Stimulated activated CD4-positive, alpha-beta T cell treated with anti-CD3 and anti-CD28 coated beads, Interleukin-15, amount 100 ng/mL, for 24 hours (primary cell): Measurements from ENCODE around the gene NIPAL3.
"Not testable (repeated sequence)": the region's sequence is repeated elsewhere in the genome, so short reads cannot be mapped to it uniquely, and the experiment has no call there.

Source experiments
- DNase-seq: peaks from one replicate; pipeline ENCODE4 v3.0.0-alpha.2; 2020

Gene NIPAL3

DNA sequence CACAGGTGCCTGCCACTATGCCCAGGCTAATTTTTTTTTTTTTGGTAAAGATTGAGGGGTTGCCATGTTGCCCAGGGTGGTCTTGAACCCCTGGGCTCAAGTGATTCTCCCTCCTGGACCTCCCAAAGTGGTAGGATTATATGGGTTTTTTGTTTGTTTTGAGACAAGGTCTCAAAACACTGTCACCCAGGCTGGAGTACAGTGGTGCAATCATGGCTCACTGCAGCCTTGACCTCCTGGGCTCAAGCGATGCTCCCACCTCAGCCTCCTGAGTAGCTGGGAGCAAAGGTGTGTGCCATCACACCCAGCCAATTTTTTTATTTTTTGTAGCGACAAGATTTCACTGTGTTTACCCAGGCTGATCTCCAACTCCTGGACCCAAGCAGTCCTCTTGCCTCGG is 78.2 kb downstream of the NIPAL3 start:
- no peak for DNase-seq

DNA sequence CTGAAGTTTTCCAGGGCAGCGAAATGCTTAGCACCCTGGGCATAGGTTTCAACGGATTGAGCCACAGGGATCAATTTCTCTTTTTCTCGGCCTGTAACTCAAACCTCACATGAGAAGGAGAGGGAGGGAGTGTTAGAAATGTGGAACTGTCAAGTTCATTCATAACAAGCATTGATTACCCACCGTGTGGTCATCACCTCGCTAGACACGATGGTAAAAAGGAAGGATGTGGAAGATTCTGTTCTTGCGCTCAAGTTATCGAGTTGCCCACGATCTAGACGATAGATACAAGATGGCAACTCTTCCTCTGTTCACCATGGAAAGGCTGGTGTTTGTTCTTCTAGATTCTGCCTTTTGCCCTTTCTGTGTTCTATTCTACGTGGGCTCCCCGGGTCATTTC is 83.0 kb downstream of the NIPAL3 start:
- DNase-seq = no peak

DNA sequence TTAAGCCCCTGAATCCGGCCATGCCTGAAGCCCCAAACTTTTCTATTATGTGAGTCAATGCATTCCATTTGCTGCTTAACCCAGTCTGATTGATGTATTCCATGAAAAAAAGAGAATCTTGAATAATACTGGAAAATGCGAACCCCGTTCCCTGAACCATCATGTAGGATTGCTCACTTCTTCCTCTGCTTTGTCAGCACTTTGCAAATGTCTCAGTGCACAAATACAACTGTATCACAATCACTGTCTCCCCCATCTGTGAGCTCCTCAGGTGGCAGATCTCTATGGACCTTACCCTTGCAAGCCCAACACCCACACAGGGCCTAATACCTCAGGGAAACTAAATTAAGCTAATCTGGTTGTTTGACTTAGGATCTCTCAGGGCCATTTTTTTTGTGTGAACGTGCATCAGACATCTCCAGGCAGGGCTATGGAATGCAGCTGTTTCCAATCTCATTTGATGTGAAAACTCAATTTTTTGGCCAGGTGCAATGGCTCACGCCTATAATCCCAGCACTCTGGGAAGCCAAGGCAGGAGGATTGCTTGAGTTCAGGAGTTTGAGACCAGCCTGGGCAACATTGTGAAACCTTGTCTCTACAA is 84.9 kb downstream of the NIPAL3 start:
- no peak for DNase-seq

DNA sequence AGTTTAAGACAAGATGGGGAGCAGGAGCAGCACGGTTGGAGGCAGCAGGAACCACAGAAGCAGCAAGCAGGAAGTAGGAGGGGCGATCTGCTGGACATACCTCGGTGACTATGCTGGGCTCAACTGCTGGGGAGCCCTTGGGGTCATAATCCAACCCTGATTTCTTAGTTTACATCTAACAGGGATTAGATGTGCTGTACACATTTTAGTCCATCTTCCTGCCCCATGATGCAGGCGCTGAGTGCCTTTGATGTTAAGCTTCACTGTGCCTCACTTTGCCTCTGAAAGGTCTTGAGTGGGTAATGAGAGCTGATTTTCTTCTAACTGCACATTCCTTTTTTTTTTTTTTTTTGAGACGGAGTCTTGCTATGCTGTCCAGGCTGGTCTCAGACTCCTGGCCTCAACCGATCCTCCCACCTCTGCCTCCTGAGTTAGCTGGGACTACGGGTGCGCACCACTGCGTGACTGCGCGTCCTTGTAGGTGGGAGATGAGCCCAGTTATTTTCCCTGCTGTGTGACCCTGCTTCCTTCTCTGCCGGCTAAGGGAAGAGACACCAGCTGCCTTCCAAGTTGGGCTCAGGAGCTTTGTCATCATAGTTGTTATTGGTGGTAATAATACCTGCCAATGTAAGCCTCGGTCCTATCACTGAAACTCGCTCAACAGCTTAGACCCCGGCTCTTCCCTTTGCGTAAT is 85.9 kb downstream of the NIPAL3 start:
- DNase-seq = peak; percentile 61

DNA sequence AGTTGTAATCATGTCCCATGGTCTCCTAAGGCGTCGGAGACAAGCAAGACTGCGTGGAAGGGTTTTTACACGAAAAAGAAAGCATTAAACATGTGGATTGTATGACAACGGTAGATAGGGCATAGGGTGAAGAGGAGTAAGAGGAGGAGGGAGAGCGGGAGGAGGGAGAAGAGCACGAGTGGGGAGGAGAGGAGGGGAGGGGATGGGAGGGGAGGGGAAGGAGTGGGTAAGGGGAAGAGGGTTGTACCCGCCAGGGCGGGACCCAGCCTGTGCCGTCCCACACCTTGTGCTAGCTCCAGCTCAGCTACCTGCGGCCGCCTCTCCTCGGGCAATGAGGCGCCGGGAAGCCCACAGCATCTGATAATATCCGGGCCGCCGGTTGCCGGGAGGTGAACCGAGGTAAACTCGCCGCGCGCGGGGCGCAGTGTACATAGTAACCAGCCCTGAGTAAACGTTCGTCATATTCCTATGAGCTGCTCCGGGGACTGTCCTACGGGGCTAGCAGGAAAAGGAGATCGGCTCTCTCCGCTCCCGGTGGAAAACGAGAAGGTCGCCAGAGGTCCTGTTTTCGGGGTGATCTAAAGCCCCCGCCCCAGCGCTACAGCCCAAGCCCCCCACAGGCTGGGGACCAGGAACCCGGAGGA is 86.6 kb downstream of the NIPAL3 start:
- peak; percentile 83 for DNase-seq

DNA sequence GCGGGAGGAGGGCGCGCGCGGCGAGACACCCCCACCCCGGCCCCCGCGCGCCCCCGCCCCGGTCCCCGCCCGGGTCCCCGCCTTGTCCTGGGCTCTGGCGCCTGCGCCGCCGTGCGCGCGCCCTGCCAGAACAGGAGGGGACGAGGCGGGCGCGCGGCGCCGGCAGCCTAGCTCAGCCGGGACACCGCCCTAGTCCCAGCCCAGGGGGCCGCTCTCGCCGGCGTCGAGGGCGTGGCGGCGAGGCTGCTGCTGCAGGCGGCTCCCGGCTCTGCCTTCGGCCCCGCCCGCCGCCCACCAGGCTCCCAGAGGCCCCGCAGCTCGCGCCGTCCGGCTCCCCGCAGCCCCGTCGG is 87.1 kb downstream of the NIPAL3 start, which contains the start of gene RCAN3:
TSS of gene RCAN3 (plus strand) at position 128 of the 350 bp plus-strand sequence. CDS start 11,537 bp downstream, outside the sequence.
- peak; percentile 93 for DNase-seq

DNA sequence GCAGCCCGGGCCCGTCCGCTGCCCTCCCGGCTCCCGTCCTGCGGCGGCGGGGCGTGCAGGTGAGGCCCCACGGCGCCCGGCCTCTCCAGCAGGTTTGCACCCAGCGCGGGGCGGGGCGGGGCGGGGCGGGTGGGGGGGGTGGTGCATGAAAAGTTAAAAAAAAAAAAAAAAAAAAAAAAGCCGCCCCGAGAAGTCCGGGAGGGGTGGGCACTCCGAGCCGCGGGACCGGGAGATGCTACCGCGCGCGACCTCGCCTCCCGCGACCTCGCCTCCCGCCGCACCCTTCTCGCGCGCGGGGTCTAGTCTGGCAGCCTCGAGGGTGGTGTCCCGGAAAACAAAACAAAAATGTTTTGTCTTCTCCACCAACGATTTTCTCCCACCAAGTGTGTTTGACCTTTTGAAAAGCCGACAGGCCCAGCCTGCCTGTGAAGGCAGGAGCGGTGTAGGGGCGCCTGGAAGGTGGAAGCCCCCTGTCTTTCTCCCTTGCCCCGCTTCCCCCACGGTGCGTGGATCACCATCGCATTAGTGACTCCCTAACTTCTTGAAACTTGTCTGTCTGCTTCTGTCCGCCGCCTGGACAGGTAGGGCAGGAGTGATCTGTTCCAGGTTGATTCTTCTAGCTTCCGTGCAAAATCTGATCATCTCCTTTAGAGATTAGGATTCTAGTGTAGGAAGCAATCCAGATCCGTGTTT is 87.6 kb downstream of the NIPAL3 start:
- peak; percentile 38 for DNase-seq

DNA sequence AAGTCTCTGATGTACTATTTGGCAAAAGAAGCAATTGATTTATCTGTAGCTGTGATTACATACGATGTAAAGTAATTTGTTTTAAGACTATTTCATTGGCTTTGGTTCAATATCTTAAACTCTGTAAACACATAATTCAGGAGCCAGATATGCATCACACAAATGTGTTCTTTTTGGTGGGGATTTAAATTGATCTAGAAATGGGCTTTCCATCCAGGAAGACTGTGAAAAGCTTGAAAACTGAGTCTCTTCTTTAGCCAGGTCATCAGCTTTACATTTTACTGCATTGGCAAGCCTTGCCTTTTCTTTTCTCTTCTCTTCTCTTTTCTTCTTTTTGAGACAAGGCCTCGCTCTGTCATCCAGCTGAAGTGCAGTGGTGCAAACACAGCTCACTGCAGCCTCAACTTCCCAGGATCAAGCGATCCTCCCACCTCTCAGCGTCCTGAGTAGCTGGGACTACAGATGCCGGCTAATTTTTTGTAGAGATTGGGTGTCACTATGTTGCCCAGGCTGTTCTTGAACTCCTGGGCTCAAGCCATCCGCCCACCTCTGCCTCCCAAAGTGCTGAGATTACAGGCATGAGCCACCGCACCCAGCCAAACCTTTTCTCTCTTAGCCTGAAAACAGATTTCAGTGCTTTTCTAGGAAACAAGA is 88.4 kb downstream of the NIPAL3 start:
- DNase-seq = peak; percentile 55

DNA sequence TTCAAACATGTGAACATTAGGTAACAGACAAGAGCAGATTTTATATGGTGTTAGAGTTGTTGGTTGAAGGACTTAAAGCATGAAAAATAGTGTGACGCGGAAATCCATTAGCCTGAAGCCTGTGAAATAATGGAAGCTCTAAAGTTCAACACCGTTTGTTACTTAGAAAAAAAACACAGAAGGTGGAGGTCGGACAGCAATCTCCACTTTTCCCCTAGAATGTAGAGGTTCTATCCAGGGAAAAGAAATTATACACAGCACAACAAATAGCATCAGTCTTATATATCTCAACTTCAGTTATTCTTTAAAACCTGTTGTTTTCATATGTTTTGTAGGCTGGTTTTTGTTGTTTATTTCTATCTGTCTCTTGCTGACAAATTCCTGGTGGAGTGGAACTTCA is 89.0 kb downstream of the NIPAL3 start:
- DNase-seq = no peak

DNA sequence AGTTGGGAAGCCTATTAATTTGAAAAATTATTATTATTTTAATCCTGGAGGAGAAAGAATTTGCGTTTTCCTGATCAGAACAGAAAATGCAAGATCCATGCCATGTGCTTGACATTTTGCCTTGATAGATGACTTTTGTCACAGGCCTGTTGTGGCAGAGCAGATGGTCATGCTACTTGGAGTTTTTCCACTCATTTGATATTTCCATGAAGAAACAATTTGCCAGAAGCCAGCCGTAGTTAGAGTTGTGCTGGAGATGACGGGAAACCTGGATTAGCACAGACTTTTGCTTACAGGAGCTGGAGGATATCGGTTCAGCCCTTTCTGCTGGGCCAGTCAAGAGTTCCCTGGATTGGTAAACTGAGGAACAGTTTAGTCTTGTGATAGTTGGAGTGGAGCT is 90.2 kb downstream of the NIPAL3 start:
- no peak for DNase-seq

DNA sequence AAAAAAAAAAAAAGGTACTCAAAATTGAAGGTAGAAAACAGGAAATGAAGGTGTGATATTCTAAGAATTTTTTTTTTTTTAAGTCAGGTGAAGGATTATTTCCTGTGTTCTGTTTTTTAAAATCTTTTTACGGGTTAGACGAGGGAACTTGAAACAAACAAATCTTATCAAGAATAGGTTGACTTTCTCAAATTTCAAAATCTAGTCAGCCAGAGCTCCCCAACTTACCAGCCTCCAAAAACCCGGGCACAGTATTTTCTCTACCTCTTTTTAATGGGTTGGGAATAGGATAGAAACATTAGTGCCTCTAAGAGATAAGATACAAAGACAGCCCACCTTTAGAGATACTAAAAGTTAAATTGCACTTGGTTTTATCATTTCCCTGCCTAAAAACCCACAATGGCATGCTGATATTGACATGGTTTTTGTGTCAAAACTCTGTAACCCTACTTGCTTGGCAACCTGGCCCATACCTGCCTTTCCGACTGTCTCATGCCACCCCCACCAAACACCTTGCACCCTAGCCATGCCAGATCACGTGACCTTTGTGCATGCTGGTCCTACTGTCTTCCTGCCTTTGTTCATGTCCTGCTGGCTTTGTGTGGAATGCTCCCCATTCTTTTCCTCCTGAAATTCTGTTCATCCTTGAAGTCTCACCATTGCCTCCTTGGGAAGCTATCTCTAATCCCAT is 91.2 kb downstream of the NIPAL3 start:
- no peak for DNase-seq

DNA sequence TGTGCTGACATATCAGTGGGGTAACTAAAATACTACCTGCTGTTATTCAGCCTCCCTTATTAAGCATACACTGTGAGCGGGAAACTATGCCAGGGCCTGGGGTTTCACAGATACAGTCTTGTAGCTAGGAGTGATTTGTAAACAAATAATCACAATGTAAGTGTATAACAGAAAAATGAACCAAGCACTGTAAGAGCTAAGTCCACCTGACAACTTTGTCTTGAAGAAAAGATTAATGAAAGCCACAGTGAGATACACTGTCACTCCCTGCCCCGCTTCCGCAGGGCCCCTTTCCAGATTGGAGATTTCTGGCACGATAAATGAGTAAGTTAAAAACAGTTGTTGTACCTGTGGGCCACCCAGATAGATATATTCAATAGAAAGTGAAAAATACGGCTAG is 91.8 kb downstream of the NIPAL3 start:
- no peak for DNase-seq

DNA sequence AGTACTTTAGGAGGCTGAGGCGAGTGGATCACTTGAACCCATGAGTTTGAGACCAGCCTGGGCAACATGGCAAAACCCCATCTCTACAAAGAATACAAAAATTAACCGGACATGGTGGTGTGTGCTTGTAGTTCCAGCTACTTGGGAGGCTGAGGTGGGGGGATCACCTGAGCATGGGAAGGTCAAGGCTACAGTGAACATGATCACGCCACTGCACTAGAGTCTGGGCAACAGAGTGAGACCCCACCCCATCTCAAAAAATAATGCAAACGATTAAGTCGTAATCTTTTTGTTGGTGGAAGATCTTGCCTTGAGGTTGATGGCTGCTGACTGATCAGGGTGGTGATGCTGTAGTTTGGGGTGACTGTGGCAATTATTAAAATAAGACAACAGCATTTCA is 93.3 kb downstream of the NIPAL3 start:
- DNase-seq = no peak

DNA sequence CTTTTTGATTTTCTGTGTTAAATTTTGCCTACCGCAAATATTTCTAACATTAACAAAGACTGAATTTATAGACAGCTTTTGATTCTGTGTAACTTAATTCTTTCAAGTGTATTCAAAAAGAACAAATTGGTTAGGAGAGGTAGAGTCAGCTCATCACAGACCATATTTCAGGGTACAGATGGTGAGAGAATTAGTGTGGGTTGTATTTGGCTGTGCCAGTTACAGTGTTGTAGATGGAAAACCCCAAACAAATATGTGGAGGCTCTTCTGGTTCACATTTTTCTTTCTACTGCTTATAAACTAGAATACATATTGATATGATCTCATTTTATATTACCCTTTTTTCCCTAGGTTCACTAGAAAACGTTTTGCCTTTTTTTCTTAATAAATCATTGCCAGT is 98.1 kb downstream of the NIPAL3 start:
- DNase-seq = no peak

DNA sequence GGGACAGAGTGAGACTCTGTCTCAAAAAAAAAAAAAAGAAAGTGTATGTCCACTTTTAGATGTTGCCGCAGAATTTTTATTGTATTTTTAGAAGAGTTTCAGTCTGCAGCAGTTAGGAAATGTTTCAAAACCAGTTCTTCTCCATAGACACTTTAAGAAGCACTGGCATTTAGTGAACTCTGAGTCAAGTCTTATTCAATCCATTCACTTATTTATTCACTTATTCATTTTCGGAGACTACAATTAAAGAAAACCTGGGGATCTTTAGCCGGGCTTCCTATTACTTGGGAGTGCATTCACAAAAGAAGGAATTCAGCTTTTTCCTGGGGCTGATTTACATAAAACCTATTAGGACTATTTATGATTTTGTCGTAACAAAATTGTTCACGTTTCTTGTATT is 99.3 kb downstream of the NIPAL3 start:
- no peak for DNase-seq

DNA sequence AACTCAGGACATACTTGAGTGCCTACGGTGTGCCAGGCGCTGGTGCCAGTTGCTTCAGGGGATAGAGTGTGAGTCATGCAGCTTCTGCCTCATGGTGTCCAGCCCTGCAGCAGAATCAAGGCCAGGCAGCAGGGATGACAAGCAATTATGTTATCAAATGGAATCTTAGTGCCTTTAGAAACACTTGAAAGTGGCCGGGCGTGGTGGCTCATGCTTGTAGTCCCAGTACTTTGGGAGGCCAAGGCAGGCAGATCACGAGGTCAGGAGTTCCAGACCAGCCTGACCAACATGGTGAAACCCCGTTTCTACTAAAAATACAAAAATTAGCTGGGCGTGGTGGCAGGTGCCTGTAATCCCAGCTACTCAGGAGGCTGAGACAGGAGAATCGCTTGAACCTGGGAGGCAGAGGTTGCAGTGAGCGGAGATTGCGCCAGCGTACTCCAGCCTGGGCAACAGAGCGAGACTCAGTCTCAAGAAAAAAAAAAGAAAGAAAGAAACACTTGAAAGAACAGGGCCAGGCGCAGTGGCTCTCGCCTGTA is 100.1 kb downstream of the NIPAL3 start:
- not testable (repeated sequence) for DNase-seq

DNA sequence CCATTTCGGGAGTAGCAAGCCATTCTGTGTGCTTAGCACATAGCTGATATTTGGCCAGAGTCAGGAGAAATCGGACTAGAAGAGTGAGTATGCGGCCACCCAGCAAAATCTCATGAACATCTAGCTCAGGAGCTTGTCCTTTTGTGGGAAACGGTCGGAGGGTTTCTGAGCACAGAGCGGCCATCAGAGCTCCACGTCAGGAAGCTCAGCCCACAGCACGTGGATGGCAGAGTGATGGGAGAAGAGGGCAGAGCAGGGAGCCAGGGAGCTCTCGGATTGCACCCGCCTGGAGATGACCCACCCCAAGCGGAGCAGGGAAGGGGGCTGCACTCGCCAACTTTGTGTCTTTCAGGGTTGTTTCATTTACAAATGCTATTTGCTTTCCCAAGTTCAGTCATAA is 100.9 kb downstream of the NIPAL3 start:
- DNase-seq = no peak

DNA sequence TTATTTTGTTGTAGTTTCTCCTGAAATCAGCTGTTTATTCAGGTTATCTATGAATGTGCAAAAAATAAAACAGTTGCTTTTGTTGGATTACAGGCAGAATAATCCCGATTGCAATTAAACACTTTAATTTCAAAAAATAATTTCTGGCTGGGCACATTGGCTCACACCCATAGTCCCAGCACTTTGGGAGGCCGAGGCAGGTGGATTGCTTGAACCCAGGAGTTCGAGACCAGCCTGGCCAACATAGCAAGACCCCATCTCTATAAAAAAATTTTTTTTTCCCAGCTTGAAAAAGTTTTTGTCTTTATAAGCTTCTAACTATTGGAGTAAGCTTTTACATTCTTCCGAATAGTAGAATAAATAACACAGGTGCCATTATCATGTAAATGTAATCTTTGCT is 102.3 kb downstream of the NIPAL3 start:
- no peak for DNase-seq

DNA sequence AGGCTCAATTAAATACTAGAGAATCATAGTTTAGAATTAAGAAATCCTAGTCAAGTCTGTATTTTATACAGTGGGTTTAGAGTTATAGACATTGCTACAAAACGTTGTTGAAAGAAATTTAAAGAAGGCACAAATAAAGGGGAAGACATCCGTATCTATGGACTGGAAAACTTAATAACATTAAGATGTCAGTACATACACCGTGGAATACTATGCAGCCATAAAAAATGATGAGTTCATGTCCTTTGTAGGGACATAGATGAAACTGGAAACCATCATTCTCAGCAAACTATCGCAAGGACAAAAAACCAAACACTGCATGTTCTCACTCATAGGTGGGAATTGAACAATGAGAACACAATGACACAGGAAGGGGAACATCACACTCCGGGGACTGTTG is 104.7 kb downstream of the NIPAL3 start:
- DNase-seq = not testable (repeated sequence)
